Measurements from ENCODE around the gene RMC1.

The RMC1 gene

GRCh38 chr18:23521271-23521670 is 18.0 kb downstream of the RMC1 start:
- no peaks in the 10 kb centered on the region for H3F3A ChIP-seq (ENCODE audit: insufficient read depth, low read length)
- H3K79me2 ChIP-seq (ENCODE audit: low read length), result no peaks in the 10 kb centered on the region
- no peak overlapping the region for H3K4me3 ChIP-seq (ENCODE audit: low read length)
- H2AFZ ChIP-seq (ENCODE audit: low read length), result no peak overlapping the region
- no peaks in the 10 kb centered on the region for H4K20me1 ChIP-seq (ENCODE audit: insufficient read depth, low read length)
- H3K27ac ChIP-seq (ENCODE audit: low read length), result no peak overlapping the region
- peaks cover under 1% of the 10 kb centered on the region for H3K36me3 ChIP-seq (replicated peaks; ENCODE audit: insufficient read depth, low read length)
- H3K4me2 ChIP-seq (ENCODE audit: low read depth, low read length), result no peak overlapping the region
- no peaks in the 10 kb centered on the region for H3K27me3 ChIP-seq (replicated peaks; ENCODE audit: insufficient read depth, low read length)
- peaks cover 14% of the 10 kb centered on the region for H3K4me1 ChIP-seq (ENCODE audit: low read length)
- TF ChIP-seq CTCF (IDR thresholded peaks at IDR 0.05; ENCODE audit: low read length) (no peak), EZH2 (optimal IDR thresholded peaks at IDR 0.05; ENCODE audit: low read depth, low read length) (no peak), EZH2phosphoT487 (IDR thresholded peaks at IDR 0.05; ENCODE audit: low read length) (no peak)
- DNase-seq, result no peak
- H3K9ac ChIP-seq (ENCODE audit: low read length), result no peak overlapping the region
- H3K9me2 ChIP-seq (replicated peaks; ENCODE audit: insufficient read depth, low read length), result no peaks in the 10 kb centered on the region
- no peaks in the 10 kb centered on the region for H3K9me3 ChIP-seq (replicated peaks; ENCODE audit: insufficient read depth, low read length)

- TF ChIP-seq EZH2 (optimal IDR thresholded peaks at IDR 0.05; ENCODE audit: low read depth, low read length) (no peak), CTCF (IDR thresholded peaks at IDR 0.05; ENCODE audit: low read length) (no peak), EZH2phosphoT487 (IDR thresholded peaks at IDR 0.05; ENCODE audit: low read length) (no peak)
- H3K27ac ChIP-seq (ENCODE audit: low read length), result no peak overlapping the region
- no peaks in the 10 kb centered on the region for H3K27me3 ChIP-seq (replicated peaks; ENCODE audit: insufficient read depth, low read length)
- H3K9me2 ChIP-seq (replicated peaks; ENCODE audit: insufficient read depth, low read length), result no peaks in the 10 kb centered on the region
- no peak overlapping the region for H3K9ac ChIP-seq (ENCODE audit: low read length)
- no peak overlapping the region for H2AFZ ChIP-seq (ENCODE audit: low read length)
- H3K4me3 ChIP-seq (ENCODE audit: low read length), result no peak overlapping the region
- H3K4me1 ChIP-seq (ENCODE audit: low read length), result peaks cover 14% of the 10 kb centered on the region
- no peaks in the 10 kb centered on the region; the same call in none of the 2 replicates for H3K36me3 ChIP-seq (replicated peaks; ENCODE audit: insufficient read depth, low read length)
- no peaks in the 10 kb centered on the region for H4K20me1 ChIP-seq (ENCODE audit: insufficient read depth, low read length)
- no peaks in the 10 kb centered on the region for H3F3A ChIP-seq (ENCODE audit: insufficient read depth, low read length)
- DNase-seq, result no peak
- no peaks in the 10 kb centered on the region for H3K9me3 ChIP-seq (replicated peaks; ENCODE audit: insufficient read depth, low read length)
- no peaks in the 10 kb centered on the region for H3K79me2 ChIP-seq (ENCODE audit: low read length)
- H3K4me2 ChIP-seq (ENCODE audit: low read depth, low read length), result no peak overlapping the region
Measured at GRCh38 chr18:23521907-23522306, 18.6 kb downstream of the RMC1 start.

- Histone ChIP-seq H4K20me1 (ENCODE audit: insufficient read depth, low read length) (no peaks in the 10 kb centered on the region), H3K4me3 (ENCODE audit: low read length) (no peak overlapping the region), H3K4me2 (ENCODE audit: low read depth, low read length) (no peak overlapping the region), H3K79me2 (ENCODE audit: low read length) (no peaks in the 10 kb centered on the region), H3K27ac (ENCODE audit: low read length) (peak overlapping the region; percentile 5; the same call in 1 of the 2 replicates), H3K36me3 (replicated peaks; ENCODE audit: insufficient read depth, low read length) (no peaks in the 10 kb centered on the region; the same call in none of the 2 replicates), H3F3A (ENCODE audit: insufficient read depth, low read length) (no peaks in the 10 kb centered on the region), H2AFZ (ENCODE audit: low read length) (no peak overlapping the region), H3K4me1 (ENCODE audit: low read length) (peaks cover 14% of the 10 kb centered on the region), H3K9me3 (replicated peaks; ENCODE audit: insufficient read depth, low read length) (no peaks in the 10 kb centered on the region), H3K9me2 (replicated peaks; ENCODE audit: insufficient read depth, low read length) (no peaks in the 10 kb centered on the region), H3K27me3 (replicated peaks; ENCODE audit: insufficient read depth, low read length) (no peaks in the 10 kb centered on the region), H3K9ac (ENCODE audit: low read length) (no peak overlapping the region)
- TF ChIP-seq CTCF (IDR thresholded peaks at IDR 0.05; ENCODE audit: low read length) (no peak), EZH2 (optimal IDR thresholded peaks at IDR 0.05; ENCODE audit: low read depth, low read length) (no peak), EZH2phosphoT487 (IDR thresholded peaks at IDR 0.05; ENCODE audit: low read length) (no peak)
- no peak for DNase-seq
Measured at GRCh38 chr18:23523429-23524212, 20.3 kb downstream of the RMC1 start.

Data from MM.1S (cell line).